Smooth muscle cell (in vitro differentiated cells): ENCODE results near the gene ZNF664. TPM values are rescaled to one million over a fixed set of nuclear protein-coding genes. Genes with fewer than 3 reads are reported as not detected.
A peak's percentile ranks its signal among the peaks of the same experiment; 100 is the strongest.

Source experiments
- DNase-seq: peaks from one replicate; lab custom pipeline; 2025; ENCODE audit not compliant: unreplicated experiment; lab: John Stamatoyannopoulos, UW
- H2AFZ ChIP-seq: fragments of 200-600 bp; sonication (generic); 2 replicates; pipeline ENCODE4 v1.6.0; 2016; ENCODE audit warnings: antibody characterized with exemption, low read depth, mild to moderate bottlenecking
- H3F3A ChIP-seq: fragments of 200-600 bp; sonication (generic); 2 replicates; pipeline ENCODE4 v1.6.0; 2017; ENCODE audit warnings: antibody characterized with exemption, low read depth
- H3K27ac ChIP-seq: fragments of 200-600 bp; sonication (generic); 2 replicates; pipeline ENCODE4 v1.5.1; 2016; ENCODE audit warnings: low read depth, mild to moderate bottlenecking
- H3K27me3 ChIP-seq: fragments of 200-600 bp; sonication (generic); 2 replicates; pipeline ENCODE4 v1.6.1; 2016; ENCODE audit warnings: low read depth, mild to moderate bottlenecking
- H3K36me3 ChIP-seq: fragments of 200-600 bp; sonication (generic); 2 replicates; pipeline ENCODE4 v1.5.1; 2016; ENCODE audit warnings: low read depth
- H3K4me1 ChIP-seq: fragments of 200-600 bp; sonication (generic); 2 replicates; pipeline ENCODE4 v1.5.1; 2016; ENCODE audit warnings: low read depth
- H3K4me2 ChIP-seq: fragments of 200-600 bp; sonication (generic); 2 replicates; pipeline ENCODE4 v1.6.0; 2016; ENCODE audit warnings: mild to moderate bottlenecking
- H3K4me3 ChIP-seq: fragments of 200-600 bp; sonication (generic); 2 replicates; pipeline ENCODE4 v1.5.1; 2016; ENCODE audit warnings: mild to moderate bottlenecking
- H3K79me2 ChIP-seq: fragments of 200-600 bp; sonication (generic); 2 replicates; pipeline ENCODE4 v1.6.0; 2016; ENCODE audit warnings: low read depth, mild to moderate bottlenecking
- H3K9ac ChIP-seq: fragments of 200-600 bp; sonication (generic); 2 replicates; pipeline ENCODE4 v1.6.0; 2016; ENCODE audit warnings: low read depth
- H3K9me3 ChIP-seq: fragments of 200-600 bp; sonication (generic); replicated peaks from 2 replicates; pipeline ENCODE4 v1.5.1; 2016; ENCODE audit warnings: low read depth
- H4K20me1 ChIP-seq: fragments of 200-600 bp; sonication (generic); 2 replicates; pipeline ENCODE4 v1.6.0; 2016; ENCODE audit warnings: low read depth
- WGBS: methylation state at CpG from one replicate; pipeline ENCODE4 v1.1.7; 2016; ENCODE audit warnings: low lambda C conversion rate; 5-methylcytosine and 5-hydroxymethylcytosine counted together
- polyA plus RNA-seq: library from polyadenylated mRNA; unstranded; fragments of >200 nt; fragmentation: Nextera tagmentation; extraction: Ambion mirVana; gene quantifications from 2 replicates; pipeline ENCODE4 v1.2.1, GENCODE V29; 2016
- total RNA-seq: library from RNA; depleted of rRNA; stranded (reverse); fragments of >200 nt; gene quantifications from 2 replicates; pipeline ENCODE4 v1.2.3, GENCODE V29; 2014
- TF ChIP-seq, protein P1 (sequence below): fragments of 200-600 bp; sonication (generic); IDR thresholded peaks from 2 replicates; pipeline ENCODE4 v1.5.1; 2017; ENCODE audit warnings: borderline replicate concordance, mild to moderate bottlenecking, antibody characterized with exemption; ENCODE audit not compliant: insufficient read depth, poor library complexity, severe bottlenecking

Gene ZNF664
- total and polyA plus RNA-seq, 2 experiments from 2014 or later: 6.4 to 47.7 TPM

DNA sequence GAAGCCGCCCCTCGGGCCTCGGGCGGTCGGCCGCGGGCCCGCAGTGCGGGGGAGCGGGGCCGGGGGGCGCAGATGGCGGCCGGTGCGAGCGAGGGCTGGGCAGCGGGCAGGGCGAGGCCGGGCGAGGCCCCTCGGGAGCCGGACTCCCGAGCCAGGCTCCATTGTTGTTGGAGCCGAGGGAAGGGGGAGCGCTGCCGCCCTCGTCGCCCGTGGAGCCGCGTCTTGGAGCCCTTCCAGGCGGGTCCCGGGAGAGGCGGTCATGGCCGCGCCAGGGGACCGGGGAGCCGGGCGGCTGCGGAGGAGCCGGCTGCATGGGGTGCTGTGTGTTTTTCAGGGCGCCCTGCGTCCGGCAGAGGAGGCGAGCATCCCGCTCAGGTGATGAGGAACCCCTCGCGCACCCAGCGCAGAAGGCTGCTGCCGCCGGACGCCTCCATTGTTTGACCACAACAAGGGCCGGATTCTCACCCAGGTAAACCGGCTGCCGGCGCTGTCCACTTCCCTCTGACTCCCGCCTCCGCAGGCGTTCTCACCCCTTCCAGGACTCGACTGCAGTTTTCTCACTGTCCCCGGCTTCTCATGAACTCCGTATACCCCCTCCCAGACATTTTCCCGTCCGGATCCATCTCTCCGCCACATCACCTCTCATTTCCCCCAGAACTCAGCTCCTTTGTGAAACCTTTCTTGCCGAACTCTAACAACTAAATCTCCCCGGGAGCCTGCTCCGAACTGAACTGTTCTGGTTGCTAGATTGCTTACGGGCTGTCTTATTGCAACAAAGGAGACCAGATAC is 732 bp downstream of the ZNF664 start:
- peaks cover 20% of the 10 kb centered on the region for H3K4me1 ChIP-seq
- H3K4me2 ChIP-seq: peak overlapping the region; percentile 97
- peaks cover 74% of the 10 kb centered on the region for H3K79me2 ChIP-seq
- H3K9me3 ChIP-seq: no peaks in the 10 kb centered on the region
- TF ChIP-seq, protein P1, sequence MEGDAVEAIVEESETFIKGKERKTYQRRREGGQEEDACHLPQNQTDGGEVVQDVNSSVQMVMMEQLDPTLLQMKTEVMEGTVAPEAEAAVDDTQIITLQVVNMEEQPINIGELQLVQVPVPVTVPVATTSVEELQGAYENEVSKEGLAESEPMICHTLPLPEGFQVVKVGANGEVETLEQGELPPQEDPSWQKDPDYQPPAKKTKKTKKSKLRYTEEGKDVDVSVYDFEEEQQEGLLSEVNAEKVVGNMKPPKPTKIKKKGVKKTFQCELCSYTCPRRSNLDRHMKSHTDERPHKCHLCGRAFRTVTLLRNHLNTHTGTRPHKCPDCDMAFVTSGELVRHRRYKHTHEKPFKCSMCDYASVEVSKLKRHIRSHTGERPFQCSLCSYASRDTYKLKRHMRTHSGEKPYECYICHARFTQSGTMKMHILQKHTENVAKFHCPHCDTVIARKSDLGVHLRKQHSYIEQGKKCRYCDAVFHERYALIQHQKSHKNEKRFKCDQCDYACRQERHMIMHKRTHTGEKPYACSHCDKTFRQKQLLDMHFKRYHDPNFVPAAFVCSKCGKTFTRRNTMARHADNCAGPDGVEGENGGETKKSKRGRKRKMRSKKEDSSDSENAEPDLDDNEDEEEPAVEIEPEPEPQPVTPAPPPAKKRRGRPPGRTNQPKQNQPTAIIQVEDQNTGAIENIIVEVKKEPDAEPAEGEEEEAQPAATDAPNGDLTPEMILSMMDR: no peak
- H4K20me1 ChIP-seq: peaks cover 38% of the 10 kb centered on the region
- H2AFZ ChIP-seq: peak overlapping the region; percentile 97
- 1% methylated on average over 40 of the region's 69 CpGs for WGBS
- no peaks in the 10 kb centered on the region for H3K27me3 ChIP-seq
- DNase-seq: no peak
- no peaks in the 10 kb centered on the region for H3F3A ChIP-seq
- peak overlapping the region; percentile 92 for H3K4me3 ChIP-seq
- H3K36me3 ChIP-seq: no peaks in the 10 kb centered on the region
- peak overlapping the region; percentile 51 for H3K27ac ChIP-seq
- H3K9ac ChIP-seq: peak overlapping the region; percentile 71

- Histone ChIP-seq H3K9me3 (no peaks in the 10 kb centered on the region), H3K4me1 (peaks cover 14% of the 10 kb centered on the region), H3K36me3 (no peaks in the 10 kb centered on the region), H3F3A (no peaks in the 10 kb centered on the region), H3K79me2 (peaks cover 79% of the 10 kb centered on the region), H3K27me3 (no peaks in the 10 kb centered on the region), H3K27ac (no peak overlapping the region), H3K4me3 (no peak overlapping the region), H3K9ac (no peak overlapping the region), H3K4me2 (no peak overlapping the region), H4K20me1 (peaks cover 38% of the 10 kb centered on the region), H2AFZ (no peak overlapping the region)
- WGBS: 93% methylated on average over 7 of the region's 7 CpGs
- TF ChIP-seq, protein P1: no peak
- no peak for DNase-seq
Observed at GRCh38 chr12:123976227-123976826, 3.3 kb downstream of the ZNF664 start.

DNA sequence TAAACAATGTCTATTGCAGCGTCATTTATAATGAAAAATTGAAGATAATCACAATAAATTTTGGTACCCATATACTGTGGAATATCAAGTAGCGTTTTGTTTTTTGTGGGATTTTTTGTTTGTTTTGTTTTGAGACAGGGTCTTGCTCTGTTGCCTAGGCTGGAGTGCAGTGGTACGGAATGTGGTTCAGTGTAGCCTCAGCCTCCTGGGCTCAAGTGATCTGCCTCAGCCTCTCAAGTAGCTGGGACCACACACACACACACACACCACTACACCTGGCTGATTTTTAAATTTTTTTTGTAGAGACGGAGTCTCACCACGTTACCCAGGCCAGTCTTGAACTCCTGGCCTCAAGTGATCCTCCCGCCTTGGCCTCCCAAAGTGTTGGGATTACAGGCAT is 6.6 kb downstream of the ZNF664 start:
- Histone ChIP-seq H3K4me3 (no peak overlapping the region), H3F3A (no peaks in the 10 kb centered on the region), H3K79me2 (peaks cover 89% of the 10 kb centered on the region), H3K4me1 (peaks cover 5% of the 10 kb centered on the region), H2AFZ (no peak overlapping the region), H3K27ac (no peak overlapping the region), H3K9me3 (no peaks in the 10 kb centered on the region), H3K9ac (no peak overlapping the region), H3K36me3 (no peaks in the 10 kb centered on the region), H3K27me3 (no peaks in the 10 kb centered on the region), H4K20me1 (peaks cover 62% of the 10 kb centered on the region), H3K4me2 (no peak overlapping the region)
- no peak for DNase-seq
- WGBS: 97% methylated on average over 6 of the region's 6 CpGs
- TF ChIP-seq, protein P1: no peak
